Stimulated activated CD4-positive, alpha-beta T cell treated with anti-CD3 and anti-CD28 coated beads, TNF-alpha, amount 100 ng/mL, for 1 hour (primary cell): Measurements from ENCODE around the gene CYB561D2.

ENCODE experiments used
- DNase-seq, 3 donors: peaks; one replicate each; pipeline ENCODE4 v3.0.0-alpha.2; 2020; ENCODE audit warnings: low read depth in 3 of 3, low spot score in 1 of 3

CYB561D2 gene

GRCh38 chr3:50388016-50388719 is 37.5 kb downstream of the CYB561D2 start:
- DNase-seq = no peak

GRCh38 chr3:50388720-50389413 is 38.2 kb downstream of the CYB561D2 start:
- no peak for DNase-seq

- no peak for DNase-seq
These were observed 38.7 kb downstream of the CYB561D2 start for GRCh38 chr3:50389414-50389767.

- DNase-seq = no peak
These were observed 40.0 kb downstream of the CYB561D2 start for GRCh38 chr3:50390508-50391224.

- no peak for DNase-seq
These were observed 41.5 kb downstream of the CYB561D2 start for GRCh38 chr3:50392101-50392715.

GRCh38 chr3:50393061-50393460 is 42.4 kb downstream of the CYB561D2 start:
- DNase-seq = no peak

GRCh38 chr3:50395070-50395860 is 44.6 kb downstream of the CYB561D2 start:
- DNase-seq = no peak

- DNase-seq = no peak
These were observed 45.8 kb downstream of the CYB561D2 start for GRCh38 chr3:50396502-50396901.

- no peak for DNase-seq
These were observed 51.4 kb downstream of the CYB561D2 start for GRCh38 chr3:50401978-50402595.
